ENCODE results near the gene AOPEP.
A peak's percentile ranks its signal among the peaks of the same experiment; 100 is the strongest.

The AOPEP gene

DNA sequence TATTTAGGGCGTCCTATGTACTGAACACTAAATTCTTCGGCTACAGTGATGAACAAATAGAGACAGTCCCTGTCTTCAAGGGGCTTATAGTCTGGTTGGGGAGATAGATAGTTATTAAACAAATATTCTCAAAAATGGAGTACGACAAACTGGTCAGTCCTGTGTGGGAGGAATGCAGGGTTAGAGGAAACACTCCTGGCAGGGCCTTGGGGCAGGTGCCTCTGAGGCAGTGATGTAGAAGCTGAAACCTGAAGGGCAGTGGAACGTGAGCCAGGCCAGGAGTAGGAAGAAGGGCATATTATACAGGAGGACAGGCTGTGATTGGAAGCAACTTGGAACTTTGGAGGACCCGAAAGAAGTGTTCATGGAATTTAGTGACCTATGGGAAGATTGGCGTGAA, 133.4 kb downstream of the AOPEP start:
- no peaks in the 10 kb centered on the region for H3K9me3 ChIP-seq (ENCODE audit: insufficient read depth, low read depth, low read length)
- H3K79me2 ChIP-seq (ENCODE audit: insufficient read depth, low read length), result no peaks in the 10 kb centered on the region
- H4K20me1 ChIP-seq (ENCODE audit: insufficient read depth, low read length, poor library complexity, severe bottlenecking), result no peaks in the 10 kb centered on the region
- H3K4me3 ChIP-seq (ENCODE audit: low read length, poor library complexity, severe bottlenecking), result no peak overlapping the region
- H3K36me3 ChIP-seq (ENCODE audit: insufficient read depth, low read length), result no peaks in the 10 kb centered on the region
- H2AFZ ChIP-seq (ENCODE audit: low read length), result no peak overlapping the region
- peak overlapping the region; percentile 49 for H3K9ac ChIP-seq (ENCODE audit: low read depth, low read length, poor library complexity, severe bottlenecking)
- no peak overlapping the region for H3K4me2 ChIP-seq (ENCODE audit: low read depth, low read length, poor library complexity, severe bottlenecking)
- H3K9me2 ChIP-seq (replicated peaks; ENCODE audit: low read depth, low read length), result no peaks in the 10 kb centered on the region
- no peaks in the 10 kb centered on the region for H3F3A ChIP-seq (ENCODE audit: low read depth)
- peaks cover 46% of the 10 kb centered on the region for H3K4me1 ChIP-seq (ENCODE audit: insufficient read depth, low read length, poor library complexity, severe bottlenecking)
- TF ChIP-seq EZH2phosphoT487 (IDR thresholded peaks at IDR 0.05; ENCODE audit: borderline replicate concordance), result no peak
- TF ChIP-seq, protein P1, sequence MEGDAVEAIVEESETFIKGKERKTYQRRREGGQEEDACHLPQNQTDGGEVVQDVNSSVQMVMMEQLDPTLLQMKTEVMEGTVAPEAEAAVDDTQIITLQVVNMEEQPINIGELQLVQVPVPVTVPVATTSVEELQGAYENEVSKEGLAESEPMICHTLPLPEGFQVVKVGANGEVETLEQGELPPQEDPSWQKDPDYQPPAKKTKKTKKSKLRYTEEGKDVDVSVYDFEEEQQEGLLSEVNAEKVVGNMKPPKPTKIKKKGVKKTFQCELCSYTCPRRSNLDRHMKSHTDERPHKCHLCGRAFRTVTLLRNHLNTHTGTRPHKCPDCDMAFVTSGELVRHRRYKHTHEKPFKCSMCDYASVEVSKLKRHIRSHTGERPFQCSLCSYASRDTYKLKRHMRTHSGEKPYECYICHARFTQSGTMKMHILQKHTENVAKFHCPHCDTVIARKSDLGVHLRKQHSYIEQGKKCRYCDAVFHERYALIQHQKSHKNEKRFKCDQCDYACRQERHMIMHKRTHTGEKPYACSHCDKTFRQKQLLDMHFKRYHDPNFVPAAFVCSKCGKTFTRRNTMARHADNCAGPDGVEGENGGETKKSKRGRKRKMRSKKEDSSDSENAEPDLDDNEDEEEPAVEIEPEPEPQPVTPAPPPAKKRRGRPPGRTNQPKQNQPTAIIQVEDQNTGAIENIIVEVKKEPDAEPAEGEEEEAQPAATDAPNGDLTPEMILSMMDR (conservative IDR thresholded peaks at IDR 0.05; ENCODE audit: low read length), result no peak
- H3K27me3 ChIP-seq (ENCODE audit: insufficient read depth, low read length, poor library complexity, severe bottlenecking), result no peaks in the 10 kb centered on the region

DNA sequence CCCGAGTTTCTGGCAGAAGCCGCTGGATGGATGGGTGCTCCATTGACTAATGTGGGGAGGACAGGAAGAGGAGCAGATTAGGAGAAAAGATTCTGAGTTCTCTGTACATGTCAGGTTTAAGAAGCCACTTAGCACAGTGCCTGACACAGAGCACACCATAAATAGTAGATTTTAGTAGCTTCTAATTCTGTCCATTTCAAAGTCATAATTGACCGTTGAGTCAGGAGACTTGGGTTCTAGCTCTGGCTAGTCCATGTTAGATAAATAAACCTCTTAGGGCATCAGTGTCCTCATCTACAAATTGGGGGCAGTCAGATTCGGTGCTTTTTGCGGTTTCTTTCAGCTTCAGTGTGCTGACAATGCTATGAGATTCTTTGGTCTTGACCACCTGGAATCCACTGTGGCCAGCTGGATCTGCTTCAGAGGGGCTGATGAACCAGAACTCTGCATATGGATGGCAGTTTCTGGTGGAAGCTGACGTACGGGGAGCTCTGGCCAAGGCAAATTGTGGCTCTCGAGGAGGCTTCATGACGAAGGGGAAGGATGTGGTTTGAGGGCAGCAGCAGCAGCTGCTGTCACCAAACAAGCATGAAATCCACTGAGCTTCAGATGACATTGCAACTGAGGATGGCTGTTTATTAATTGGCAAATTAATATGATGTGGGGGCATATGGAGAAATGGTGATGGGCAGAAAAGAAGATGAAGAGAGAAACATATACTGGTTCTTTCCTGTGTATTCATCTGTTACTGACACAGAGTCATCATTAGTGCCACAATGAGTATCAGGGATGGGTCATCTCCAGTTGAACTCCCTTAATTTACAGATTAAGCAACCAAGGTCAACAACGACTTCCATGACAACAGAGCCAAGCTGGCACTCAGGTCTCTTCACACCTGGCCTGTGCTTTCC, 134.4 kb downstream of the AOPEP start:
- Histone ChIP-seq H3K27me3 (ENCODE audit: insufficient read depth, low read length, poor library complexity, severe bottlenecking) (no peaks in the 10 kb centered on the region), H3K36me3 (ENCODE audit: insufficient read depth, low read length) (no peaks in the 10 kb centered on the region), H3F3A (ENCODE audit: low read depth) (no peaks in the 10 kb centered on the region), H4K20me1 (ENCODE audit: insufficient read depth, low read length, poor library complexity, severe bottlenecking) (no peaks in the 10 kb centered on the region), H3K9ac (ENCODE audit: low read depth, low read length, poor library complexity, severe bottlenecking) (peak overlapping the region; percentile 49), H3K9me3 (ENCODE audit: insufficient read depth, low read depth, low read length) (no peaks in the 10 kb centered on the region), H3K4me2 (ENCODE audit: low read depth, low read length, poor library complexity, severe bottlenecking) (peak overlapping the region; percentile 79), H3K79me2 (ENCODE audit: insufficient read depth, low read length) (no peaks in the 10 kb centered on the region), H3K4me3 (ENCODE audit: low read length, poor library complexity, severe bottlenecking) (peak overlapping the region; percentile 62), H2AFZ (ENCODE audit: low read length) (no peak overlapping the region), H3K4me1 (ENCODE audit: insufficient read depth, low read length, poor library complexity, severe bottlenecking) (peaks cover 51% of the 10 kb centered on the region), H3K9me2 (replicated peaks; ENCODE audit: low read depth, low read length) (no peaks in the 10 kb centered on the region)
- TF ChIP-seq, protein P1 (conservative IDR thresholded peaks at IDR 0.05; ENCODE audit: low read length), result no peak

DNA sequence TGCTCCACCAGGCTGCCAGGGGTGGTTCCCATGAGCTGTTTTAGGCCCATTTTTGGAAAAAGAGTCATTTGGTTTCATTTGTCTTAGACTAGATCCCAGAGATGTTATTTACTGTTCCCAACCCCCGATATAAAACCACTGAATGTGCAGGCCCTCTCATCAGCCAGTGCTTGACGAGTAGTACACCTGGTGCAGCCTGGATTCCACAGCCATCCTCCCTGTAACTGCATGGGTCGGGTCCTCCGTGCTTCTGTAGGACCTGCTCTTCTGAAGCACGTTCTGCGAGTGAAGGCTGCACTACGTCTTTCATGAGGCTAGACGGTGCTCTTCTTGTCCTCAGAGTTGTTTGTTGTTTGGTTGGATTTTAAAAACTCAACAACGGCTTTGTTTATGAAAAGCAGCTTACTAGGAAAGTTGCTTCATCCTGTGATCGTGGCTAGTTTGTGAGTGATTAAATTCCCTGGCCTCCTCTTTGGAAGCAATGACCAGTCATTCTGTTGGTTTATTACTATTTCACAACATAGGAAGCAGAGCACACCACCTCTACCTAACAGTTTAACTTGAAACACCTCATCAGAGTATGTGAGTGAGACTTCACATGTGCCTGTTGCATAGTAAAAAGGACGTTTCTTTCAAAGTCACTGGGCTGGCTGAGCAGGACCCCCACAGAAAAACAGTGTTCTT, 135.2 kb downstream of the AOPEP start:
- Histone ChIP-seq H3K4me1 (ENCODE audit: insufficient read depth, low read length, poor library complexity, severe bottlenecking) (peaks cover 51% of the 10 kb centered on the region), H3K9ac (ENCODE audit: low read depth, low read length, poor library complexity, severe bottlenecking) (peak overlapping the region; percentile 46), H3K4me2 (ENCODE audit: low read depth, low read length, poor library complexity, severe bottlenecking) (peak overlapping the region; percentile 79), H3K4me3 (ENCODE audit: low read length, poor library complexity, severe bottlenecking) (peak overlapping the region; percentile 60), H3F3A (ENCODE audit: low read depth) (no peaks in the 10 kb centered on the region), H3K27me3 (ENCODE audit: insufficient read depth, low read length, poor library complexity, severe bottlenecking) (no peaks in the 10 kb centered on the region), H3K9me2 (replicated peaks; ENCODE audit: low read depth, low read length) (no peaks in the 10 kb centered on the region), H2AFZ (ENCODE audit: low read length) (no peak overlapping the region), H3K9me3 (ENCODE audit: insufficient read depth, low read depth, low read length) (no peaks in the 10 kb centered on the region), H3K79me2 (ENCODE audit: insufficient read depth, low read length) (no peaks in the 10 kb centered on the region), H3K36me3 (ENCODE audit: insufficient read depth, low read length) (no peaks in the 10 kb centered on the region), H4K20me1 (ENCODE audit: insufficient read depth, low read length, poor library complexity, severe bottlenecking) (no peaks in the 10 kb centered on the region)
- TF ChIP-seq, protein P1 (conservative IDR thresholded peaks at IDR 0.05; ENCODE audit: low read length), result no peak
- no peak for TF ChIP-seq EZH2phosphoT487 (IDR thresholded peaks at IDR 0.05; ENCODE audit: borderline replicate concordance)
